Fibroblast of villous mesenchyme (primary cell): ENCODE measurements around the gene IGF2BP3. TPM values are rescaled to one million over a fixed set of nuclear protein-coding genes. Genes with fewer than 3 reads are reported as not detected.
A peak's percentile ranks its signal among the peaks of the same experiment; 100 is the strongest.
"Not testable (repeated sequence)": the region's sequence is repeated elsewhere in the genome, so short reads cannot be mapped to it uniquely, and the experiment has no call there.

Experiments
- DNase-seq: peaks from one replicate; pipeline ENCODE4 v3.0.0-alpha.2; 2010; ENCODE audit warnings: low read depth
- H3K4me3 ChIP-seq: 2 replicates; pipeline ENCODE4 v1.5.1; 2011; ENCODE audit warnings: low read depth, mild to moderate bottlenecking, low read length
- total RNA-seq: library from RNA; depleted of rRNA; stranded (reverse); fragments of >200 nt; gene quantifications from 2 replicates; pipeline ENCODE4 v1.2.3, GENCODE V29; 2012
- TF ChIP-seq, protein P1 (sequence below): IDR thresholded peaks from 2 replicates; pipeline ENCODE4 v1.5.1; 2012; ENCODE audit warnings: low read depth, mild to moderate bottlenecking, low read length; ENCODE audit not compliant: insufficient read depth

Gene IGF2BP3
- total RNA-seq, 1 donor: 9.1 TPM

DNA sequence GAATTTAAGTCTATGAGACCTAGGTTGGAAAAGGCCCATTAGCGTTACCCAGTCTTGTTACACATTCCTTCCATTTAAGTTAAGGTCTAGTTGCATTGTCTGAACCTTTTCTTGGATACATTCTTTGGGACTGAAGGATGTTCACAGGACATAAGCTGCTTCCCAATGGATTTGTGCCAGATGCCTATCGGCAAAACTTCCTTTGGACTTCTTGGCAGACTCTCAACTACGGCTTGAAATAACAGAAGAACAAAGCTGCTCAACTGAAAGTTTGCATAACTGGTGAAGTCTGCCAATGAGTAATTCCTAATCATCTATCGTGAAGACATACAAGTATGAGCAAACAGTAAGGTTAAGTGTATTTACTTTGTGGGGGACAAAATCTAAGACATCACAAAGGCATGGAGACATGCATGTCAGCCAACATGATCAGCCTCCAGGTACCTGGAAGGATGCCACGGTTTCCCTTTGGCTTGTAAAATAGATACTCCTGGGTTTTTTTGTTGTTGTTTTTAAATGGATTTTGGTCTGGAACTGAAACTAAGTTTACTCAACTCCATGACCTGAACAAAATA, 135.7 kb downstream of the IGF2BP3 start:
- peak; percentile 93 for DNase-seq
- TF ChIP-seq, protein P1, sequence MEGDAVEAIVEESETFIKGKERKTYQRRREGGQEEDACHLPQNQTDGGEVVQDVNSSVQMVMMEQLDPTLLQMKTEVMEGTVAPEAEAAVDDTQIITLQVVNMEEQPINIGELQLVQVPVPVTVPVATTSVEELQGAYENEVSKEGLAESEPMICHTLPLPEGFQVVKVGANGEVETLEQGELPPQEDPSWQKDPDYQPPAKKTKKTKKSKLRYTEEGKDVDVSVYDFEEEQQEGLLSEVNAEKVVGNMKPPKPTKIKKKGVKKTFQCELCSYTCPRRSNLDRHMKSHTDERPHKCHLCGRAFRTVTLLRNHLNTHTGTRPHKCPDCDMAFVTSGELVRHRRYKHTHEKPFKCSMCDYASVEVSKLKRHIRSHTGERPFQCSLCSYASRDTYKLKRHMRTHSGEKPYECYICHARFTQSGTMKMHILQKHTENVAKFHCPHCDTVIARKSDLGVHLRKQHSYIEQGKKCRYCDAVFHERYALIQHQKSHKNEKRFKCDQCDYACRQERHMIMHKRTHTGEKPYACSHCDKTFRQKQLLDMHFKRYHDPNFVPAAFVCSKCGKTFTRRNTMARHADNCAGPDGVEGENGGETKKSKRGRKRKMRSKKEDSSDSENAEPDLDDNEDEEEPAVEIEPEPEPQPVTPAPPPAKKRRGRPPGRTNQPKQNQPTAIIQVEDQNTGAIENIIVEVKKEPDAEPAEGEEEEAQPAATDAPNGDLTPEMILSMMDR: no peak
- no peak overlapping the region for H3K4me3 ChIP-seq

DNA sequence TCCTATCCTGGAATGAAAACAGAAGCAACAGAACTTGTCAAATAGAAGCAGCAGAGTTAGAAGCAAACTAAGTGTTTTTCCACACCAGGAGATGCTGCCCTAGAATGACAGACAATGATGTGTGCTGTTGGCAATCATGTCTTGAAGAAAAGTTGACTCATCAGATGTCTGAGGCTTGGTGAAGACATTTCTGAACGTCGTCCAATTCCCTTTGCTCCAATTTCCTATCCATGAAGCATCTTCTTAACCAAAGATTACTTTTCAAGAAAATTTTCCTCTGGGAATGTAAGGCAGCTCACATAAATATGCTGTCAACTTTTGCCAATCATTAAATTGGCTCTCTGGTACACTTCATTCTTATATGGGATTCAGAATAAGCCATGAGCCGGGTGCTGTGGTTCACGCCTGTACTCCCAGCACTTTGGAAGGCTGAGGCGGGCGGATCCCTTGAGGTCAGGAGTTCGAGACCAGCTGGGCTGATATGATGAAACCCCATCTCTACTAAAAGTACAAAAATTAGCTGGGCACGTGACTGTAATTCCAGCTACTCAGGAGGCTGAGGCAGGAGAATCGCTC, 136.5 kb downstream of the IGF2BP3 start:
- TF ChIP-seq, protein P1: no peak
- peak; percentile 87 for DNase-seq
- no peak overlapping the region for H3K4me3 ChIP-seq

DNA sequence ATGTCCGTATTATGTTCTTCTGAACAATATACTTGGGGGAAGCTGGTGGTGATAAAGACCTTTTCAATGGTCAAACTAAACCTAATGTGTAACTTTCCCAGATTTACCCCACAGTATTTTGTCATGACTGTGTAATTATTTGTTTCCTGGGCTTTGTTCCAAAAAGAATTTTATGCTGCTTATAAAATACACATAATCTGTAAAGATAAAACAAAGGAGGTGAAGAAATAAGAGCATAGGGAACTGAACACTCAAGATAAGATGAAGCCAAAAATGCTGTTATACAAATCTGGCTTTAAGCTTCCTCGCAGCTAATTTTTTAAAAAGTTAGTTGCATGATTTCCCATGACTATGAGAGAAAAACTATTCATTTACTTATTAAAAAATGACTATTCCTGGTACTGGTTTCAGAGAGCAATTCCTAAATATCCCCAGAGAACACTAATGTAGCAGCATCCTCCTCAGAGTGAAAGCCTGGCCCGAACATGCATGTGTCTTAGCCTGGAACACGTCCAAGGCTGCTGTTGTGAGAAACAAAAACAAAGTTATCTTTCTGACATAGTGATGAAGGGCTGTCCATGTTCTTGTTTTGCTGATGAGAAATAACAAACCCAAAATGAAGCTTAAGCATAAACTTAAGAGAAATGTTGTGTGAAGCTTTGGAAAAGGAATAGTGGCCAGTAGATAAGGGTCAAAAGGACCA, 137.2 kb downstream of the IGF2BP3 start:
- DNase-seq: peak; percentile 70
- TF ChIP-seq, protein P1: no peak
- H3K4me3 ChIP-seq: no peak overlapping the region

DNA sequence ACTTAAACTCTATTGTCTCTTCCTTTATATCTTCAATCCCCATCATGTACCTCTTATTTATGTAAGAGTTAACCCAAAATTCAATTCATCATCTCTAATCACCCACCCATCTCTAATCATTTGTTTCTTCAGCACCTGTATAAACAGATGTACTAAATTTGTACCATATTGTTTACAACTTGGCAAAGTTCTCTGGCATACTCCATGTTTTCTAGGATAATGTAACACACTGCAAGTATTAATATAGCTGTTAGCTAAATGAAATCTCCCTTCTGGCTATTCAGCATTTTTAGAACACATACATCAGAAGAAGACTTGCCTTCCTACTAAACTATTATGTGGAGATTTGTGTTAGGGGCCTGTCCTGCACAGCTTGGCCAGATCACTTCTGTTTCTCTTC, 138.1 kb downstream of the IGF2BP3 start:
- no peak for DNase-seq
- TF ChIP-seq, protein P1: no peak

DNA sequence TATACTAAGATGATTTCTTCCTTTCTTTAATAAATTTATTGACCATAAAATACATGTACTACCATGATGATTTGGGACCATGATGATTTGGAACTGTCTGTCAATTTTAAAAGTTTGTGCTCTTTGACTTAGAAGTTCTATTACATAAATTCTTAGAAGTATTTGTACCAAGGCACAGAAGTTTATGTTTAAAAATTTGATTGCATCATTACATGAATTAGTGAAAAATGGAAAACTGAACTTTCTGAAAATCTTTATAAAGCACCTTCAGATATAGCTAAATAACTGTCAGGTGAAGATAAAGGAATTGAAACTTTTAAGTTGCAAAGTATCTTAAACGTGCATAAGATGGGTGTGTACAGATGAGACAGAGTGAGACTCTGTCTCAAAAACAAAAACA, 139.2 kb downstream of the IGF2BP3 start:
- H3K4me3 ChIP-seq: no peak overlapping the region
- no peak for DNase-seq
- TF ChIP-seq, protein P1: no peak

More for the DNA sequence above, 138.1 kb downstream of the IGF2BP3 start:
- H3K4me3 ChIP-seq: no peak overlapping the region

DNA sequence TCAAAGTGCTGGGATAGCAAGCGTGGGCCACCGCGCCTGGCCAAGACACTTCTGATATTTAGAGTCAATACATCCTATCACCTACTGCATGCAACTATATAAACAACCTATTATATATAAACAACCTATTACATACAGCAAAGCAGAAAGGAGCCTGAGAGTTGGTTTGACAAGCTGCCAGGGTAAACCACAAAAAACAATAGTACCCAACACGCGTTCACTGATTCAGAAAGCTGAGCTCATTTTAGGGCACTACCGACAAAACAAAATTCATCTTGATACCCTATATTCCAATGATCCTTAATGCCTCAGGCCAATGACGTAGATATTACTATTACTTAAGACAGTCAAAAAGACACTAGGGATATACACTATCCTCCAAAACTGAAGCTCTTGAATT, 154.9 kb downstream of the IGF2BP3 start:
- no peak overlapping the region for H3K4me3 ChIP-seq
- TF ChIP-seq, protein P1: no peak
- DNase-seq: no peak

DNA sequence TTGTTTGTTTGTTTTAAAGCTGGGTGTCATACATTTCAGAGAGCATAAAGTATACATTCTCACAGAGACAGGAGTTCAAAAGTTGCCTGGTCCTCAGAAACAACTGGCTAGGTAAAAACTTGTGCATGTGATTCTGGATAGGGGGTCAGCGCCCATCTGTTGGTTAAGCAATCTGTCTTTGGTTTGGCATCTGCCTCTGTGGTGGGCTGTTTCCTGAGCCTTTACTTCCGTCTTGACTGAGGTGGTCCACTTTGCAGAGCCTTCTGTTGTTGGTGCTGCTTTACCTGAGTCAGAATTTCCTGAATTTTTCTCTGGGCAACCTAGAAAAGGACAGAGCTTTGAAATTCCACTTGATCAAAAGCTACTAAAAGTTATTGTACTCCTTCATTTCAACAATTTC, 158.2 kb downstream of the IGF2BP3 start:
- not testable (repeated sequence) for H3K4me3 ChIP-seq, DNase-seq
